Stimulated activated CD4-positive, alpha-beta T cell treated with anti-CD3 and anti-CD28 coated beads, Interleukin-2, amount 100 ng/mL, for 48 hours (primary cell): ENCODE results near the gene CRIP1.

ENCODE experiments used
- DNase-seq, 2 donors: peaks; one replicate each; pipeline ENCODE4 v3.0.0-alpha.2; 2020

Gene CRIP1

GRCh38 chr14:105452963-105453362 is 33.7 kb upstream of the CRIP1 start:
- DNase-seq, result no peak

GRCh38 chr14:105453847-105454246 is 32.8 kb upstream of the CRIP1 start:
- no peak for DNase-seq

- DNase-seq, result no peak
Observed at GRCh38 chr14:105455086-105455640, 31.5 kb upstream of the CRIP1 start.

- DNase-seq, result no peak
Observed at GRCh38 chr14:105455766-105456660, 30.7 kb upstream of the CRIP1 start.

- no peak for DNase-seq
Observed at GRCh38 chr14:105456736-105457617, 29.7 kb upstream of the CRIP1 start.

- no peak for DNase-seq
Observed at GRCh38 chr14:105458010-105458409, 28.7 kb upstream of the CRIP1 start.

GRCh38 chr14:105458571-105458970 is 28.1 kb upstream of the CRIP1 start:
- no peak for DNase-seq

GRCh38 chr14:105460116-105460515 is 26.6 kb upstream of the CRIP1 start:
- no peak for DNase-seq

GRCh38 chr14:105460616-105461015 is 26.1 kb upstream of the CRIP1 start:
- DNase-seq, result no peak

GRCh38 chr14:105461903-105462302 is 24.8 kb upstream of the CRIP1 start:
- DNase-seq, result no peak

- no peak for DNase-seq
Observed at GRCh38 chr14:105464501-105464900, 22.2 kb upstream of the CRIP1 start.

GRCh38 chr14:105465209-105466031 is 21.3 kb upstream of the CRIP1 start:
- DNase-seq, result no peak

- no peak for DNase-seq
Observed at GRCh38 chr14:105466531-105467248, 20.0 kb upstream of the CRIP1 start.

- DNase-seq, result no peak
Observed at GRCh38 chr14:105467249-105467941, 19.3 kb upstream of the CRIP1 start.

- DNase-seq, result no peak
Observed at GRCh38 chr14:105467942-105468471, 18.7 kb upstream of the CRIP1 start.

GRCh38 chr14:105468621-105469241 is 18.0 kb upstream of the CRIP1 start:
- no peak for DNase-seq

- DNase-seq, result no peak
Observed at GRCh38 chr14:105469456-105470349, 17.0 kb upstream of the CRIP1 start.

- DNase-seq, result no peak
Observed at GRCh38 chr14:105470350-105471296, 16.1 kb upstream of the CRIP1 start.
